Gastroesophageal sphincter (tissue), 4 donors: ENCODE measurements around the gene IGFBP7. TPM values are rescaled to one million over a fixed set of nuclear protein-coding genes. Genes with fewer than 3 reads are reported as not detected.

Source experiments
- ATAC-seq: fragments of 150-250 bp; one replicate; pipeline ENCODE4 v1.9.1; 2016; ENCODE audit warnings: mild to moderate bottlenecking, moderate library complexity
- H3K27ac ChIP-seq, 4 donors: fragments of 200-600 bp; sonication (generic) in 3 of 4; 1 replicate in 3 of 4; 2 replicates in 1 of 4; pipeline ENCODE4 v1.5.1; 2016 to 2019
- H3K27me3 ChIP-seq: fragments of 200-600 bp; sonication (generic); one replicate; pipeline ENCODE4 v1.5.1; 2019
- H3K36me3 ChIP-seq, 2 donors: fragments of 200-600 bp; sonication (generic); one replicate each; pipeline ENCODE4 v1.5.1; 2019; ENCODE audit warnings: control low read depth in 1 of 2
- H3K4me1 ChIP-seq, 3 donors: fragments of 200-600 bp; sonication (generic); 1 replicate in 2 of 3; 2 replicates in 1 of 3; pipeline ENCODE4 v1.5.1; 2016 to 2019; ENCODE audit warnings: control low read depth in 2 of 3
- H3K4me3 ChIP-seq, 2 donors: fragments of 200-600 bp; sonication (generic); one replicate each; pipeline ENCODE4 v1.5.1; 2019; ENCODE audit warnings: mild to moderate bottlenecking in 1 of 2, moderate library complexity in 1 of 2
- H3K9me3 ChIP-seq, 3 donors: fragments of 200-600 bp; sonication (generic); one replicate each; pipeline ENCODE4 v1.5.1; 2017 to 2019; ENCODE audit warnings: control low read depth in 2 of 3
- CTCF ChIP-seq, 4 experiments: fragments of 200-600 bp in 2 of 4; fragments of 450-650 bp in 2 of 4; sonication (generic) in 1 of 4; IDR thresholded peaks; one replicate each; pipeline ENCODE4 v1.5.1; 2017 to 2019; ENCODE audit warnings: antibody characterized with exemption in 4 of 4, mild to moderate bottlenecking in 2 of 4, moderate library complexity in 2 of 4
- EP300 ChIP-seq: sonication (generic); formaldehyde crosslinking; IDR thresholded peaks from one replicate; pipeline ENCODE4 v1.6.1; 2017; ENCODE audit warnings: antibody characterized with exemption, mild to moderate bottlenecking
- POLR2A ChIP-seq, 2 donors: fragments of 450-650 bp; IDR thresholded peaks; one replicate each; pipeline ENCODE4 v1.6.1; 2017; ENCODE audit warnings: antibody characterized with exemption in 2 of 2, mild to moderate bottlenecking in 2 of 2, moderate library complexity in 1 of 2
- POLR2AphosphoS5 ChIP-seq: sonication (generic); formaldehyde crosslinking; IDR thresholded peaks from one replicate; pipeline ENCODE4 v1.6.1; 2017; ENCODE audit warnings: antibody characterized with exemption
- WGBS, 2 donors: methylation state at CpG; one replicate each; pipeline ENCODE4 v1.1.5; 2018; ENCODE audit warnings: low coverage in 1 of 2; 5-methylcytosine and 5-hydroxymethylcytosine counted together
- total RNA-seq, 4 donors: library from RNA; depleted of rRNA; stranded (reverse); fragments of >200 nt; gene quantifications; one replicate each; pipeline ENCODE4 v1.1.0, GENCODE V29; 2016

IGFBP7 gene
- total RNA-seq, 4 donors from 2014 or later, result 478 to 876 (median 798) TPM

- 77 to 92% methylated on average over 4 to 8 of the region's 8 CpGs for WGBS, 2 donors
- TF ChIP-seq CTCF (IDR thresholded peaks at IDR 0.05) (no peak), POLR2A (IDR thresholded peaks at IDR 0.05) (no peak), EP300 (no peak), POLR2AphosphoS5 (no peak)
- Histone ChIP-seq H3K36me3 (no peaks in the 10 kb centered on the region), H3K4me1 (no peaks in the 10 kb centered on the region), H3K4me3 (no peak overlapping the region), H3K27me3 (no peaks in the 10 kb centered on the region), H3K27ac (no peak overlapping the region), H3K9me3 (peaks cover 0 to 5% (median 0%) of the 10 kb centered on the region in 3 donors)
- ATAC-seq, result no peak
These were observed 47.5 kb upstream of the IGFBP7 start for GRCh38 chr4:57157596-57158137.

GRCh38 chr4:57156242-57156990 is 46.2 kb upstream of the IGFBP7 start:
- Histone ChIP-seq H3K4me3 (no peak overlapping the region), H3K27me3 (no peaks in the 10 kb centered on the region), H3K9me3 (peaks cover 0 to 5% (median 0%) of the 10 kb centered on the region in 3 donors), H3K36me3 (no peaks in the 10 kb centered on the region), H3K27ac (no peak overlapping the region), H3K4me1 (no peaks in the 10 kb centered on the region)
- WGBS, 2 donors, result 76 to 78% methylated on average over 6 of the region's 7 CpGs
- no peak for TF ChIP-seq POLR2AphosphoS5
- no peak for TF ChIP-seq POLR2A (IDR thresholded peaks at IDR 0.05)
- TF ChIP-seq CTCF (IDR thresholded peaks at IDR 0.05), result no peak
- TF ChIP-seq EP300, result no peak
- no peak for ATAC-seq

GRCh38 chr4:57154926-57155325 is 44.7 kb upstream of the IGFBP7 start:
- WGBS, 2 donors, result 77 to 100% methylated on average over 3 of the region's 3 CpGs
- no peak for TF ChIP-seq CTCF (IDR thresholded peaks at IDR 0.05)
- ATAC-seq, result no peak

GRCh38 chr4:57154191-57154590 is 44.0 kb upstream of the IGFBP7 start:
- Histone ChIP-seq H3K27me3 (no peaks in the 10 kb centered on the region), H3K36me3 (no peaks in the 10 kb centered on the region), H3K4me3 (no peak overlapping the region), H3K27ac (no peak overlapping the region), H3K4me1 (no peaks in the 10 kb centered on the region), H3K9me3 (peaks cover 0 to 5% (median 0%) of the 10 kb centered on the region in 3 donors)
- WGBS, 2 donors, result 43 to 53% methylated on average over 4 of the region's 4 CpGs
- TF ChIP-seq CTCF (IDR thresholded peaks at IDR 0.05) (no peak), POLR2A (IDR thresholded peaks at IDR 0.05) (no peak), POLR2AphosphoS5 (no peak), EP300 (no peak)
- ATAC-seq, result no peak

More at GRCh38 chr4:57154926-57155325, 44.7 kb upstream of the IGFBP7 start:
- no peaks in the 10 kb centered on the region for H3K27me3 ChIP-seq
- H3K36me3 ChIP-seq, result no peaks in the 10 kb centered on the region
- H3K9me3 ChIP-seq, result peaks cover 0 to 5% (median 0%) of the 10 kb centered on the region in 3 donors
- no peak overlapping the region for H3K27ac ChIP-seq
- no peaks in the 10 kb centered on the region for H3K4me1 ChIP-seq
- H3K4me3 ChIP-seq, result no peak overlapping the region

GRCh38 chr4:57153207-57153606 is 43.0 kb upstream of the IGFBP7 start:
- TF ChIP-seq POLR2A (IDR thresholded peaks at IDR 0.05) (no peak), CTCF (IDR thresholded peaks at IDR 0.05) (no peak), EP300 (no peak), POLR2AphosphoS5 (no peak)
- Histone ChIP-seq H3K9me3 (peaks cover 0 to 5% (median 0%) of the 10 kb centered on the region in 3 donors), H3K4me1 (no peaks in the 10 kb centered on the region), H3K27me3 (no peaks in the 10 kb centered on the region), H3K36me3 (no peaks in the 10 kb centered on the region), H3K27ac (no peak overlapping the region), H3K4me3 (no peak overlapping the region)
- ATAC-seq, result no peak
- WGBS, 2 donors, result 93 to 95% methylated on average over 3 of the region's 3 CpGs
